SK-N-SH treated with all-trans-retinoic acid at 6 μM for 48 hours (cell line): ENCODE measurements around the gene MAP2K6.

Experiments
- ATAC-seq: fragments of 200-7000 bp; cut with Tn5 transposase; 3 replicates; pipeline ENCODE4 v1.9.1; 2020; ENCODE audit warnings: mild to moderate bottlenecking, moderate library complexity
- ARNTL ChIP-seq: fragments of 450-650 bp; formaldehyde crosslinking; IDR thresholded peaks from 2 replicates; pipeline ENCODE4 v1.5.0; 2020; ENCODE audit warnings: low read depth, mild to moderate bottlenecking, moderate library complexity, borderline replicate concordance
- BACH2 ChIP-seq: fragments of 250-450 bp; sonication (Bioruptor Pico); IDR thresholded peaks from 2 replicates; pipeline ENCODE4 v1.9.0; 2021; ENCODE audit warnings: mild to moderate bottlenecking, borderline replicate concordance
- CREB5 ChIP-seq: fragments of 250-450 bp; sonication (Bioruptor Pico); IDR thresholded peaks from 2 replicates; pipeline ENCODE4 v1.5.1; 2020; ENCODE audit warnings: low read depth, mild to moderate bottlenecking, moderate library complexity
- CSDC2 ChIP-seq: fragments of 250-450 bp; sonication (Bioruptor Pico); IDR thresholded peaks from 2 replicates; pipeline ENCODE4 v1.5.0; 2020; ENCODE audit warnings: mild to moderate bottlenecking, moderate library complexity
- CSRNP3 ChIP-seq: fragments of 250-450 bp; sonication (Bioruptor Pico); IDR thresholded peaks from 2 replicates; pipeline ENCODE4 v1.5.1; 2021; ENCODE audit warnings: mild to moderate bottlenecking, moderate library complexity
- ESRRG ChIP-seq: fragments of 250-450 bp; sonication (Bioruptor Pico); IDR thresholded peaks from 2 replicates; pipeline ENCODE4 v1.6.1; 2021; ENCODE audit warnings: mild to moderate bottlenecking
- GLIS3 ChIP-seq: fragments of 250-450 bp; sonication (Bioruptor Pico); IDR thresholded peaks from 2 replicates; pipeline ENCODE4 v1.5.0; 2020; ENCODE audit warnings: mild to moderate bottlenecking, moderate library complexity
- ISL1 ChIP-seq: fragments of 250-450 bp; sonication (Bioruptor Pico); IDR thresholded peaks from 2 replicates; pipeline ENCODE4 v2.1.2; 2022; ENCODE audit warnings: mild to moderate bottlenecking, moderate library complexity
- OSR1 ChIP-seq: fragments of 250-450 bp; sonication (Bioruptor Pico); IDR thresholded peaks from 2 replicates; pipeline ENCODE4 v1.8.0; 2022; ENCODE audit warnings: moderate library complexity, mild to moderate bottlenecking, inconsistent platforms
- PATZ1 ChIP-seq: fragments of 250-450 bp; sonication (Bioruptor Pico); IDR thresholded peaks from 2 replicates; pipeline ENCODE4 v1.8.0; 2020; ENCODE audit warnings: mild to moderate bottlenecking, moderate library complexity, borderline replicate concordance
- PPARA ChIP-seq: fragments of 250-450 bp; sonication (Bioruptor Pico); IDR thresholded peaks from 2 replicates; pipeline ENCODE4 v1.5.0; 2020; ENCODE audit warnings: mild to moderate bottlenecking, borderline replicate concordance
- RARB ChIP-seq: fragments of 250-450 bp; sonication (Bioruptor Pico); IDR thresholded peaks from 2 replicates; pipeline ENCODE4 v1.8.0; 2021; ENCODE audit warnings: mild to moderate bottlenecking, moderate library complexity
- SNAI2 ChIP-seq: fragments of 250-450 bp; sonication (Bioruptor Pico); IDR thresholded peaks from 2 replicates; pipeline ENCODE4 v1.5.0; 2020; ENCODE audit warnings: mild to moderate bottlenecking, moderate library complexity
- TCF4 ChIP-seq: fragments of 250-450 bp; sonication (Bioruptor Pico); IDR thresholded peaks from 2 replicates; pipeline ENCODE4 v1.8.0; 2021; ENCODE audit warnings: mild to moderate bottlenecking, moderate library complexity, borderline replicate concordance
- TOX ChIP-seq: fragments of 250-450 bp; sonication (Bioruptor Pico); IDR thresholded peaks from 2 replicates; pipeline ENCODE4 v1.8.0; 2021; ENCODE audit warnings: mild to moderate bottlenecking, moderate library complexity, borderline replicate concordance
- TSHZ2 ChIP-seq: fragments of 250-450 bp; sonication (Bioruptor Pico); IDR thresholded peaks from 2 replicates; pipeline ENCODE4 v1.5.0; 2020; ENCODE audit warnings: mild to moderate bottlenecking, moderate library complexity
- ZC3H10 ChIP-seq: fragments of 250-450 bp; sonication (Bioruptor Pico); IDR thresholded peaks from 2 replicates; pipeline ENCODE4 v1.5.1; 2021; ENCODE audit warnings: mild to moderate bottlenecking, moderate library complexity
- ZFP3 ChIP-seq: fragments of 250-450 bp; sonication (Bioruptor Pico); IDR thresholded peaks from 2 replicates; pipeline ENCODE4 v1.5.0; 2020; ENCODE audit warnings: mild to moderate bottlenecking, moderate library complexity
- ZFP30 ChIP-seq: fragments of 450-650 bp; formaldehyde crosslinking; IDR thresholded peaks from 2 replicates; pipeline ENCODE4 v1.5.0; 2022; ENCODE audit warnings: mild to moderate bottlenecking, moderate library complexity
- ZNF565 ChIP-seq: fragments of 450-650 bp; formaldehyde crosslinking; conservative IDR thresholded peaks from 2 replicates; pipeline ENCODE4 v1.5.0; 2020; ENCODE audit warnings: low read depth, mild to moderate bottlenecking, moderate library complexity
- ZNF70 ChIP-seq: fragments of 450-650 bp; formaldehyde crosslinking; IDR thresholded peaks from 2 replicates; pipeline ENCODE4 v1.5.0; 2020; ENCODE audit warnings: mild to moderate bottlenecking, moderate library complexity
- ZNF8 ChIP-seq: fragments of 450-650 bp; formaldehyde crosslinking; IDR thresholded peaks from 2 replicates; pipeline ENCODE4 v1.5.0; 2020; ENCODE audit warnings: mild to moderate bottlenecking, moderate library complexity

MAP2K6 gene

GRCh38 chr17:69506489-69506888 is 92.0 kb downstream of the MAP2K6 start:
- peak; percentile 79 for ATAC-seq
- TF ChIP-seq TOX (CRISPR knock-in tag): no peak
- no peak for TF ChIP-seq ZC3H10 (CRISPR knock-in tag)
- TF ChIP-seq BACH2 (CRISPR knock-in tag): no peak
- no peak for TF ChIP-seq PPARA (CRISPR knock-in tag)
- TF ChIP-seq TSHZ2 (CRISPR knock-in tag): no peak
- TF ChIP-seq GLIS3 (CRISPR knock-in tag): no peak
- TF ChIP-seq ESRRG (CRISPR knock-in tag): no peak
- no peak for TF ChIP-seq ZFP30

GRCh38 chr17:69508814-69509213 is 94.3 kb downstream of the MAP2K6 start:
- TF ChIP-seq ZNF8 (CRISPR knock-in tag) (no peak), ZC3H10 (CRISPR knock-in tag) (no peak), ESRRG (CRISPR knock-in tag) (no peak), CSRNP3 (no peak), ARNTL (no peak), CSDC2 (CRISPR knock-in tag) (no peak), PPARA (CRISPR knock-in tag) (no peak), ZFP30 (no peak), CREB5 (no peak), TCF4 (no peak)
- ATAC-seq: no peak

- TF ChIP-seq PATZ1 (CRISPR knock-in tag): no peak
- TF ChIP-seq GLIS3 (CRISPR knock-in tag): no peak
- TF ChIP-seq SNAI2 (CRISPR knock-in tag): no peak
- no peak for TF ChIP-seq BACH2 (CRISPR knock-in tag)
- ATAC-seq: no peak
These were observed 96.8 kb downstream of the MAP2K6 start for GRCh38 chr17:69511250-69511649.

- TF ChIP-seq ARNTL (no peak), ZFP3 (CRISPR knock-in tag) (no peak), ZC3H10 (CRISPR knock-in tag) (no peak), CSDC2 (CRISPR knock-in tag) (no peak), RARB (no peak), ZNF8 (CRISPR knock-in tag) (no peak), GLIS3 (CRISPR knock-in tag) (no peak), ISL1 (CRISPR knock-in tag) (no peak), SNAI2 (CRISPR knock-in tag) (no peak), TOX (CRISPR knock-in tag) (no peak), OSR1 (CRISPR knock-in tag) (no peak), PATZ1 (CRISPR knock-in tag) (no peak), ZNF565 (CRISPR knock-in tag) (no peak), ZFP30 (no peak), BACH2 (CRISPR knock-in tag) (no peak), ZNF70 (CRISPR knock-in tag) (no peak), TCF4 (no peak)
- no peak for ATAC-seq
These were observed 98.4 kb downstream of the MAP2K6 start for GRCh38 chr17:69512946-69513345.
